HG03520 (cell line): ENCODE data around the gene KCNS1.

Source experiments
- ATAC-seq: cut with Tn5 transposase; IDR thresholded peaks from one replicate; pipeline ENCODE4 v1.9.1; 2021; ENCODE audit warnings: mild to moderate bottlenecking, moderate library complexity; ENCODE audit not compliant: unreplicated experiment

KCNS1 gene

DNA sequence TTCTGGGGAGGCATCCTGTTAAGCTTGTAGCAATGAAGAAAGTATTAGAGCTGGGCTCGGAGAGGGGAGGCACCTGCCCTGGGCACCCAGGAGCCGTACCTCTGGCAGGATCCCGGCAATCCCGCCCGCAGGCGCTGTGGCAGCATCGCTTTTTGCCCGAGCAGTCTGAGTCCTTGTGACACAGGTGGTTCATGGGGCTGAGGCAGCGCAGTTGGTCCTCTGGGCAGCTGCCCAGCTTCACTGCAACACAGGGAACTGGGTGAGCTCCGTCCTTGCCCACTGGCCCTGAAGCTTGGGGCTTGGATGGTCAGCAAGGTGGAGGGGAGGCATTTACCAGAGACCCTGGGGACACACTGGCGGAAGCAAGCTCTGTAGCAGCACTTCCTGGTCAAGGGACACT lies 9.4 kb upstream of the KCNS1 start:
- no peak for ATAC-seq

DNA sequence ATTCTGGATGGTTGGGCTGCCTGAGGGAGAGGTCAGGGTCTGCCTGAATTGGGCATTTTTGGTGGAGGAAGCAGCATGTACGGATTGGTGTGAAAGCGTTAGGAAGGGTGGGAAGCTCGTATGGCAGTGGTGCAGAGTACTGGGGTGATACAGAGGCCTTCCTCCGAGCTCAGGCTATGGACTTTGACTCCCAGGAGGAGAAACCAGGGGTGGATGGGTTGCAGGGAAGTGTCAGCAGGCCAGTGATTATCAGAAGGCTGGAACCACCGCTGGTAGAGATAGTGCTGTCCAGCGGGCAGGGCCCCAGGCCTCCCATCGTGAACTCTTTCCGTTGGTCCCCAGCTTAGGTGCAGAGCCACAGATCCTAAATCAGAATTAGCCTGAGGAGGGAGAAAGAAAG lies 8.7 kb upstream of the KCNS1 start:
- ATAC-seq: no peak

DNA sequence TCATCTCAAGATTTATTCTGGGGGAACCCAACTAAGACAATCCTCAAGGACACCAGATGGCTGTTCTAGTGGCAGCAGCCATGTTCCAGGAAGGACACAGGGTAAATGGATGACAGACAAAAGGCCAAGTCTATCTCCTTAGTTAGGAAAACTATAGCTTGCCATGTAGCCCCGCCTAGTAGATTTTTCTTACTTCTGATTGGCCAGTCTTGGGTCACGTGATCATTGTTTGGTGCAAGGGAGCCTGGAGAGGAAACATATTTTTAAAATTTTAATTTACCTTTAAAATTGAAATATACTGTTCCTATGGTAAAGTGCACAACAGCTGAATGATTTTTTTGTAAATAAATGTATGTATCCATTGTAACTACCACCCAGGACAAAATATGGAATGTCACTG lies 4.4 kb upstream of the KCNS1 start:
- no peak for ATAC-seq

DNA sequence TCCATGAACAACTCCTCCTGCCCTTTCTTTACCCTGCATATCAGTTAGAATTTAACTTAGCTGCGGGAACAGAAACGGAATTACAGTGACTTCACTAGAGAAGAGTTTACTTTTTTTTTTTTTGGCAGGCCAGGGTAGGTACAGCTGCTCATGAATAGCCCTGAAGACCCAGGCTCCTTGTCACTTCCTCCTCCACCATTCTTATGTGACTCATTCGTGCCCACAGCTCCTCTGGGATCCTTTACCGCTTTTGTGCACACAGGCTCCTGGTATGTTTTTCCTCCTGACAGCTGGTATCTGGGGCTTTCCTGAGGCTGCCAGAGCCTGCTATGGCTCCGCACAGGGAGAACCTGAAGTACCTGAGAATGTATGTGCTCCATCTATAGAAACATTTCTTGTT lies 3.9 kb upstream of the KCNS1 start:
- no peak for ATAC-seq

DNA sequence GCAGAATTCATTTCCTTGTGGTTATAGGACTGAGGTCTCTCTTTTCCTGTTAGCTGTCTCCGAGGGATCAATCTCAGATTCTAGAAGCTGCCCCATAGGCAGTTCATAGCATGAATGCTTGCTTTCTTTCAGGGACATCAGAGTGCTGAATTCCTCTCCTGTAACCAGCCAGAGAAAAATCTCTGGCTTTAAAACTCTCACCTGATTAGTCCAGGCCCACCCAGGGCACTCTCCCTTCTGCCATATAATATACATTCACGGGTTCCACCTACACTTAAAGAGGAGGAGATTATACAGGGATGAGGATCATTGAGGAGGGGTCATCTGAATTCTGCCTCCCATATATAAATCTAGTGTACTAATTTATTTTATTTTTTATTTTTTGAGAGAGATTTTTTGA lies 2.1 kb upstream of the KCNS1 start:
- ATAC-seq: no peak

DNA sequence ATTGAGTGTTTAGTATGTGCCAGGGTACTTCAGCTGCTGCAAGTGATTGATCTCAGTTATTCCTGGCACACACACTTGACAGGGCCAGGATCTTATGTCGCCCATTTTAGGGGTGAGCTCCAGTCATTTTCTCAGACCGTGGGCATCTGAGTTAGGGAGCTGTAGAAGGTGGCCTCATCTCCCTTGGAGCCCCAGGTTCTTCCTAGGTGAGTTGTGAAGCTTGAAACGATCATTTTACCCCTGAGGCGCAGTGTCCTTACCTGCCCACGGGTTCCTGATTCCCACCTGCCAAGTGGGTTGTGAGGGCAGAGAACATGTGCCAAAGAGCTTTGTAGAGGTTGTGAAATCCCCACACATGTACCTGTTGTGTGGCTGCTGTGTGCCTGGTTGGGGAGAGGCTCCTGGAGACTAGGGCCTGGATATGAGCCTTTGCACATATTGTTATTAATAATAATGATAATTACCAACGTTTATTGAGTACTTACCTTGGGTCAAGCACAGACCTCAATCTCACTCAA lies 465 bp upstream of the KCNS1 start:
- ATAC-seq: no peak

DNA sequence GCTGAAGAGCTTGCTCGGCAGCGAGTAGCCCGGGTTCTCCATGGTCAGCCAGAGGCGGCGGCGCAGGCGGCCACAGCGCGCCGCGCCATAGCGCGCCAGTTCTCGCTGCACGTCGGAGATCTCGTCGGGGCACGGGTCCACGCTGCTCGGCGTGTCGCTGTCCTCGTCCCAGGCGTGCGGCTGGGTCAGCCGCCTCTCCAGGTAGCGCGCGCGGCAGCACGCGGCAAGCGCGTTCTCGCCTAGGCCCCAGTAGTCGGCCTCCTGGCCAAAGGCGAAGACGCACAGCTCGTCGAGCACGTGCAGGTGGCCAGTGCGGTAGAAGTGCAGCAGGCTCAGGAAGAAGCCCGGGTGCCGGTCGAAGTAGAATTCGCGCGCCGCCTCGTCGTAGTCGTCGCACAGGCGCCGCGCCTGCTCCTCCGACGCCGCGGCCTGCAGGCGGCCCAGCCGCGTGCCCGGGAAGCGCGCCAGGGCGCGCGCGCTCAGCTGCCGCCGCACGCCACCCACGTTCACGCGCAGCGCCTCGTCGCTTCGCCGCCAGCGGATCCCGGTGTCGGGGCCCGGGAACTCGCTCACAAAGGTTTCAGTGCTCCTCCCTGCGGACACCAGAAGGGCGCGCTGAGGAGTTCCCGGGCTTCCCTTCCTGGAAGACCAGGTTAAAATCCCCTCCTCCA lies 2.7 kb downstream of the KCNS1 start:
- ATAC-seq: no peak

DNA sequence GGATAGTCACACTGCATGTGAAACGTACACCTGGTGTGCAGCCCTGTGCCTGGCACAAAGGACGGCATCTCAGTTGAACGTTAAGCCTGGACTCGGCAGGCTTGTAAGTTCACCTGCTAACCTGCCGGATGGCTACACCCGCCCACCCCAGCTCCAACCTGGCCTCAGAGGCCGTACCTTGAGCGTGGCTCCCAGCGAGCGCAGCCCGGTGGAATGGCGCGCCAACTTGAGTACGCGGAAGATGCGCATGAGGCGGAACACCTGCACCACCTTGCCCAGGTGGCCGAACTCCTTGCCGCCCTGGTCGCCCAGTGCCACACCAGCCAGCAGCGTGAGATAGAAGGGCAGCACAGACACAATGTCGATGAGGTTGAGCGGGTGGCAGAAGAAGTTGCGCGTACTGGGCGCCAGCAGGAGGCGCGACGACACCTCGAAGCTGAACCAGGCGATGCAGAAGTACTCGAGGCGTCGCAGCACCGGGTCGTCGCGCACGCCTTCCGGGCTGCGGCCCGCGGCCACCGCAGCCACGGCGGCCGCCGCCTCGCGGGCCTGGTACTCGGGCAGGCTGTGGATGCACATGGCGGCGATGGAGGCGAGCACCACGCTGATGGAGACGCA lies 3.3 kb downstream of the KCNS1 start:
- ATAC-seq: no peak

DNA sequence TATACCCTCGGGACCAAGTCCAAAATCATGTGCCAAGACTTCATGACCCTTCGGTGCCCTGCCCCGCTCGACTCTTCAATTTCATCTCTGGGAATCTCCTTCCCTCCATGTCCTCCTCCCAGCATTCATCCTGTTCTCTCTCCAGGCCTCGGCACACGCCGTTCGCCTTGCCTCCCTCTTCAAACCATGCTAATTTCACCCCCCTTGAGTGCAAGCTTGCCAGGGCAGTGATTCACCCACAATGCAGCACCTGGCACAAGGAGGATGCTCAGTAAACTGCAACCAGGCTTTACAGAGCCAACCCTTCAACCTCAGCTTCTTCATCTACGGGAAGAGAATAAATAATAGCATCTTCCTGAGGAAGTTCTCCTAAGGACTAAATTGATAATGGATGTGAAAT lies 4.1 kb downstream of the KCNS1 start:
- ATAC-seq: no peak

DNA sequence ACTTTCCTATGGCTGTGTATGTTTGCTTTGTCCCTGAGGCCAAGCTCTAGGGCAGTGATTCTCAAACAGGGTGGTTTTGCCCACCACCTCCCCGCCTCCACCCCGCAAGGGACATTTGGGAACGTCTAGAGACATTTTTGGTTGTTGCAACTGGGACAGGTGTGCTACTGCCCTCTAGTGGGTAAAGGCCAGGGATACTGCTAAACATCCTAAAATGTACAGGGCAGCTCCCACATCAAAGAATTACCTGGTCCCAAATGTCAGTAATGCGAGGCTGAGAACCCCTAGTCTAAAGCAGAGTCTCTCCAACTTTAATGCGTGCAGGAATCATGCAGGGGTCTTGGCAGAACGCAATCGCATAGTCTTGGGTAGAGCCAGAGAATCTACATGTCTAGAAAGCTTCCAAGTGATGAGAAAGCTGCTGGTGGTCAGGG lies 5.1 kb downstream of the KCNS1 start:
- no peak for ATAC-seq

DNA sequence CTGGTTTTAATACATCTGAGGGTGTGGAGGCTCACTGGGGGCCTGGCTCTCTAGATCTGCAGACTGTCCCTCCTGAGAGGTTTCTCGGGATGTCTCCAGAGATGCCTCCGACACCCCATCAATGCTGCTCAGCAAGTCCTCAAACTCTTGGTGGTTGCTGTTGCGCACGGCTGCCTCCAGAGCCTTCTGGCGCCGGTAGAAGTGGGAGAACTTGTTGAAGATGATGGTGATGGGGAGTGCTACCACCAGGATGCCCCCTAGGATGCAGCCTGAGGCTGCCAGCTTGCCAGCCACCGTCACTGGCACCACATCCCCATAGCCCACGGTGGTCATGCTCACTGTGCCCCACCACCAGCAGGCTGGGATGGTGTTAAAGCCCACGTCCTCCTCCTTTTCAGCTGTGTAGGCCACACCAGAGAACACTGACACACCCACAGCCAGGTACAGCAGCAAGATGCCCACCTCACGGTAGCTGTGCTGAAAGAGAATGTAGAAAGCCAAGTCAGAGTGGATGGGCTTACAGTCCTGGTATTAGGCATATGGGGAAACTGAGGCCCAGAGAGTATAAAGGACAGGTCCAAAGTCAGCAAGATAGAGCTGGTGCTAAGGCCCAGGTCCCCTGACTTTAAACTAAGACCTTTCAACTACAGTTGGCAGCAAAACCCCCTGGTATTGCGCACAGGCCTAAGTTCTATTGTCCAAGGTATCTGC lies 5.9 kb downstream of the KCNS1 start:
- no peak for ATAC-seq

DNA sequence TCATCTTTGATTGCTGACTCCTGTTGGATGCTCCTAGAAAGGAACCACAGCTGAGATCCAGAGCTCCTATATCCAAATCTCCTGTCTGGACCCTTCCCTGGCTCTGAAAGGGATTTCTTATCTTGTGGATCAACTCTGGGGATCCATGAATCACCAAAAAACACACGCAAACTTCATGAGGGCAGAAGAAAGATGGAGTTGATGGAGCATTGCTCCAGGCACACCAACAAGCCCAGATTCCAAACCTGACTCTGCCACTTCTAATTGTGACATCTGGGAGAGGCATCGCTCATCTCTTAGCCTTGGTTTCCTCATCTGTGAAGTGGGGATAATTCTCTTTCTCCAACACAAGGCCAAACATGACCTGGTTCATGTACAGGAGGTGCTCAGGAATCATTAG lies 6.7 kb downstream of the KCNS1 start:
- ATAC-seq: no peak

DNA sequence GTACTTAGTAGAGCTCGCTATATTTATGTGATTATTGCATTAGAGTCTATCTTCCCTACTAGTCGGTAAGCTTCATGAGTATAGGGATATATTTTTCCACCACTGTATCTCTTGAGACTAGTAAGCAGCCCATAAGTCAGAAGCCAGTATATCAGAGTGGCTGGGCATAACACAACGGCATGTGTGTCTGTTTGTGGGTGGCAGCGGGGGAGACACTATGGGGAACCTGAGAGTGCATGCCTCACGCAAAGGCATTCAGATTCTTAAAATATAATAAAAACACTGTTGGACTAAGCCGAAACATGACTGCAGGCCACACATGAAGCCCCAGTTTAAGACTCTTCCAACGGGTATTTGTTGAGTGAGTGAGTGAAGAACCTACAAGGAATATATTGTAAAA lies 8.0 kb downstream of the KCNS1 start:
- no peak for ATAC-seq

DNA sequence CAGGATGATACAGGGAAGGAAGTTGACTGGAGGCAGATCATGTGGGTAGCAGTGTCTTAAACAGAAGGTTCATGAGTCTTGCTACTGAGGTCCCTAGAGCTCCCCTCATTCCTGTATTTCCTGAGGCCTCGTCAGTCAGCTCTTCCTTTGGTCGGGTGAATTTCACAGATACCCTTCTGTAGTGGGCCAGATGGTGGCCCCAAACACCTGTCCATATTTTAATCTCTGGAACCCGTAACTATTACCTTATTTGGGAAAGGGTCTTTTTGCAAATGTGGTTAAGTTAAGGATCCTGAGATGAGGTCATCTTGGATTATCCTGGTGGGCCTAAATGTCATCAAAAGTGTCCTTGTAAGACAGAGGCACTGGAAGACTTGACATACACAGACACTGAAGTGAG lies 9.6 kb downstream of the KCNS1 start:
- no peak for ATAC-seq

DNA sequence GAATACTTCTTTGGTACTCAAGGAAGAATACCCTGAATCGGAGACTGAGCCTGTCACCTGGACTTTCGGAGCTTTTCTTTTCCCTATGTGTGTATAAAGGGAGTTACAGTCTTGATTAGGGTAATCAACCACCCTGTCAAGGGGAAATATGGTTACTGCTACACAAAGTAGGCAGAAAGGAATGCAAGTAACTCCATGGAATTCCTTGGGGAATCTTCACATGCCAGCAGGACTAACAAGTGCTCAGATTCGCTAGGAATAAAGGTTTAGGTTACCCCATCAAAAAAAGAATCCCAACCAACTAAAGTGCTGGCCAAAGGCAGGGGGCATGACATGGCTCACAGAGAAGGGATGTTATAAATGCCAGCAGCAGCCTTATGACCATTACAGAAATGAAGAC lies 10.4 kb downstream of the KCNS1 start:
- no peak for ATAC-seq

DNA sequence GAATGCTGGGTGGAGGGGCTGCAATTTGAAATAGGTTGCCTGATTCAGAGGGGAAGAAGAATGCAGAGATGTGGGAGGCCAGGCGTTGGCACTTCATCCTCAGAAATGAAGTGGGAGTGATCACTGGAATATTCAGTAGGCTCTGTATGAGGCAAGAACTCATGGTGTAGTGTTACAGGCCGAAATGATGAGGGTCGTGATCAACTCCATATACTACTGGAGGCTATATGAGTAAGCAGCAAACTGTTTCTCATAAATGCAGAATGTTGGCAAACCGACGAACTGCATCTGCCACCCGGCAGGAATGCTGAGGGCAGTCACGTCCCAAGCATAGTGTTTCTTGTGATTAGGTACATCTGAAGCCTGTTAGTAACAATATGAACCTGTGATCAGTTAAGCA lies 12.7 kb downstream of the KCNS1 start:
- ATAC-seq: no peak

DNA sequence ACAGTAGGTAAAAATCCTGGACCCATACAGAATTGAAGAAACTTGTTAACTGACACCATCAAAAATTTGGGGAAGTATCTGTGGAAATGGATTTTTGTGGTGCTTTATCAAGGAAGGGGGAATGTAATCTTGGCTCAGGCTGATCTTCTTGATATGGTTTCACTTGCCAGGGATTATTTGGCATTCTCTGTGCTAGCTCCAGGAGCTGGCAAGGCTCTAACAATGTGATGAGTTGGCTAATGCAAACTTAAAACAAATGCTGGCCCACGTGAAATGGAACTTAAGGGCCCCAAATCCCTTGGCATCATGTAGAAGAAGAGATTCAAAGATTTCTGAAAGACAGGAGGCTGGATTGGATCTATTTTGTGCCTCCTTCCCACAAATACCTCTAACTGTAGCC lies 13.1 kb downstream of the KCNS1 start:
- no peak for ATAC-seq

DNA sequence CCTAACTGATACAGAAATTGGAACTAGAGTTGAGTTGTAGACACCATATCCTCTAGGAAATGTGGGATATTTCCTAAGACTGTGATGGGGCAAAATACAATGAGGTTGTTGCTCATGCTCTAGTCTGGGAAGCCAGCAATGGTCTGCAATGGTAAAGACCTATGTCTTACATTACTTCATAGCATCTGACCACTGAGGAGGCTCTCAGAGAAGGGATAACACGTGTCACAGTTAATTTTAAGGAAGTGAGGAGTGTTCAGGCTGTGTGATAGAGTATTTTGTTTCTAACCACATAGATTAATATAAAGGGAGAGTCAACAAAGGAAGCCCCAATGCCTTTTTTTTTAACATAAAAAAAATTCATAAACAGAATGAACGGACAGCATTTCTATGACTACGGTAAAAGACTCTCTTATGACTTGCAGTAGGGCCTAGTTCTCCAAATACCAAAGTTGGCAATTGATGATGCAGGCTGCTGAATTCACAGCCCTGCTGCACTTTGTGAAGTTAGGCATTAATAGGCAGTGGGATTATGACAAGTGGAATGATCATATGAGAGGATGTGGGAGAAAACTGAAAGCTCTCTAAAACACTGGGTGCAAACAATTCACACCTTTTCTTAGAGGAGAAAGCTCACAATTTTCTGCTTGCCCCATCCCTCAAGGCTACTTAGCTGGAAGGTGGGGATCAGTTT lies 13.7 kb downstream of the KCNS1 start:
- ATAC-seq: no peak

DNA sequence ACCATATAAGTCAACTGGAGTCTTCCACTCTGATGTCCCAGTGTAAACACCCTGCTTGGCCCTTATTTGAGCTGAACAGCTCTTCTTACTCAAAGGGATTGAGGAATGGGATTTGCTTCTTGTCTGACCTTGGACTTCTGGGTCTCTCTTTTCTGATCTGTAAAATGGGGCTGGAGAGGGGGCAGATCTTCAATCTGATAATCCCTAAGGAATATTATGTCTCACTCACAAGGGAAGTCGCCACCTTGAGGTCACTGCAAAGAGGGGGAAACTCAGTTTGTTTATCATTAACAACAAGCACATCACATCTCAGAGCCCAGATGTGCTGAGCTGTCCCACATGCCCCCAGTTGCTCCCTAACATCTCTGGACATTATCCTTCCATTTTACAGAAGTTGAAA lies 15.1 kb downstream of the KCNS1 start:
- no peak for ATAC-seq

DNA sequence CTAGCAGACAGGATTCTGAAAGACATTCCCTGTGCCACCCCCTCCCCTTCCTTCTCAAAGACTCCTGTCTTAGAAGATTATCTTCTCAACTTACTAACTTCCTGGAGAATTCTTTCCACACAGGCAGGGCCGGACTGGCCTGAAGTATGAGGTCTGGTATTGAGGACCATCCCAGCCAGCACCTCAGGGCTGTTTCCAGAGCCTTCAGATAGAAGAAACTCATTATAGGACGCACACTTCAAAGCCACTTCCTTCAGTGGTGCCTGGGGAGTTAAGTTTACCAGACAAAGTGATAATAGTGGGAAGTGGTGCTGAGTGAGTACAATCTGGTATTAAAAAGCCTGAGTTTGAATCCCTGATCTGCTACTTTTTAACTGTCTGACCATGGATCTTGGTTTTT lies 15.6 kb downstream of the KCNS1 start:
- no peak for ATAC-seq

DNA sequence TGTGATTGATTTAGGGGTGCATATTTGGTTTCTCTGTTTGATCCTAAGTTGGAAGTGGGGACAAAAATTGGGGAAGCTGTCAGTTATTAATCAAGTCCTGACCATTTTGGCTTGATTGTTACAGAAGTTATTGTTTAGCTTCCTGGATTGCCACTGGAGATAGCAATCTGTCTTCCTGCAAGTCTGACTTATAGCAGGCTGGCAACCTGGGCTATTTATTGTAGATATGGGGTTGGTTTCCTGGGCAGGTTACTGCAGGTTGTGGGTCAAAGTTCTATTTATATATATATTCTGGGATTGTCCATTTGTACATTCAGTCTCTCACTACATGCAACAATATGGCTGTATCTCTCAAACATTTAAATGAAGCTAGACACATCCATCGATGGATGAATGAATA lies 17.8 kb downstream of the KCNS1 start:
- ATAC-seq: no peak

DNA sequence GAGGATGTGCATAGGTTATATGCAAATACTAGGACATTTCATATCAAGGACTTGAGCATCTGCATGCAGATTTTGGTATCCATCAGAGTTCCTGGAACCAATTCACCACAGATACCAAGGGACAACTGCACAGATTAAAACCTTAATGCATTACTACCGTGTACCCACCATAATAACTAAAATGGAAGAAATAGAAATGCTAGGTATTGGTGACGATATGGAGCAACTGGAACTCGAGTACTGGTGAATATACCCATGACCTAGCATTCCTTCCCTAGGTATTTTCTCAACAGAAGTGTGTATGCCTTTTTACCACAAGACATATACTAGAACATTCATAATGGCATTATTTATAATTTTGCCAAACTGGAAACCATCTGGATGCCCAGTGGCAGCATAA lies 18.5 kb downstream of the KCNS1 start:
- no peak for ATAC-seq
